CD1c-positive myeloid dendritic cell (primary cell): ENCODE results near the gene SRGAP1.

ENCODE experiments used
- DNase-seq: peaks from one replicate; pipeline ENCODE4 v3.0.0-alpha.2; 2016; ENCODE audit errors: extremely low spot score

The SRGAP1 gene

DNA sequence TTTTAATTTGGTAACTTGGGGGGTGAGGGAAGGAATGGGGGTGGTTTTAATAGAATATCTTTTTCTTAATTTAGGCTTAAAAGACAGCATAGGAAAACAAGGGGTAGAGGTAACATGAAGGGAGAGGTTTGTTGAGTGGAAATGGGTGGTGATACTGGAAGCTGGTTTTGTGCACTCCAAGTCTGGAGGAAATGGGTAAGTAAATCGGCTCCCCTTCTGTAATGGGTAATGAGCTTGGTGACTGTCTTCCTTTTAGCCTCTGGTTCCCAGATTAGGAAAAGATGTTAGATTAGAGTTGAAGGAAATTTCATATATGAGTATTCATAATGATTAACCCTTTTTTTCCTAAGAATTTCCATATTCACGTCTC, 122.1 kb downstream of the SRGAP1 start:
- DNase-seq, result no peak

- DNase-seq, result no peak
Observed at GRCh38 chr12:63967358-63968145, 123.1 kb downstream of the SRGAP1 start.

- DNase-seq, result no peak
Observed at GRCh38 chr12:63968673-63969072, 124.2 kb downstream of the SRGAP1 start.

DNA sequence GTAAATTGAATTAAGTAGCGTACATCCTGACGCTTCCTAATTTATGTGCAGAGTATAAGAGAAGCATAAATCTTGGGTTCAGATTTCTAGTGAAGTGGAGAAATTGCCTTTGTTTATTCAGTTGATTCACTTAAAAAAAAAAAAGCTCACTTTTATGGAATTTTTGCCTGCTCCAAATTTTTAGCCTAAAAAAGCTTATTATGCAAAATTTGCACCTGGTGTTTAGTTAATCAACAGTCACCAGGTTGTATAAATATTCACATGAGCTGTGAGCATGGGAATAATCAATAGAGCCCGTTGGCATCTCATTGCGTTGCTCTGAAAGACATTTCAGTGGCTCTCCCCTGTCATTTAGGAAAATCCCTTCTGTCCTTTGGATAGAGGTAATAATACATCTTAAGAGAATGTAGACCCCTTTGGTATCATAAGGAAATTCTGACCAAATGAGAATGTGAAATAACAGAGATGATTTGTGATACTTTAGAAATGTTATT, 132.4 kb downstream of the SRGAP1 start:
- DNase-seq, result no peak

DNA sequence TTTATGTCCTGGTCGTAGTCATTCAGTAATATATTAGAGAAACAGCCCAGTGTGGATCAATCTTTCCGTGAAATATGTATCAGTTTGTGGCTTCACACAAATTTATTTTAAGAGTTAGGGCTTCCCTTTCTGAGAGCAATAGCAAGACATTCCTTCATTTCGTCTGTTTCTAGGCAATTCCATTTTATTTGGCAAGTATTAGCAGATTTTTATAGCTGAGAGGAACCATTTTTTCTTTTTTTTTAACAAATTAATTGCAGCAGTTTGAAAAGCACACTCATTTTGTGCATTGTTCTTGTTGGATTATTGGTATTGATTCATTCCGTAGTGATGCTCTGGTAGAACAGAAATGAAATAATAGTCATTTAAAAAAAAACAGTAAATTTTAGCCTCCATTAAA, 132.9 kb downstream of the SRGAP1 start:
- no peak for DNase-seq

DNA sequence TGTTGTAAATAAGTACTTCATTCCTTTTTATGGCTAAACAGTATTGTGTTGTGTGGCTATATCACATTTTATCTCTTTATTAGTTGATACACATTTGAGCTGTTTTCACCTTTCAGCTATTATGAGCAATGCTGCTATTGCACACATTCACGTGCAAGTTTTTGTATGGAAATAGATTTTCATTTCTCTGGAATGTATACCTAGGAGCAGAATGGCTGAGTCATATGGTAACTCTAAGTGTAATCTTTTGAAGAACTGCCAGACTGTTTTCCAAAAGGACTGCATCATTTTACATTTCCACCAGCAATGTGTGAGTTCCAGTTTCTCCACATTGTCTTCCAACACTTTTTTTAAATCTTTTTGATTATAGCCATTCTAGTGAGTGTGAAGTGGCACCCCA, 134.0 kb downstream of the SRGAP1 start:
- no peak for DNase-seq

DNA sequence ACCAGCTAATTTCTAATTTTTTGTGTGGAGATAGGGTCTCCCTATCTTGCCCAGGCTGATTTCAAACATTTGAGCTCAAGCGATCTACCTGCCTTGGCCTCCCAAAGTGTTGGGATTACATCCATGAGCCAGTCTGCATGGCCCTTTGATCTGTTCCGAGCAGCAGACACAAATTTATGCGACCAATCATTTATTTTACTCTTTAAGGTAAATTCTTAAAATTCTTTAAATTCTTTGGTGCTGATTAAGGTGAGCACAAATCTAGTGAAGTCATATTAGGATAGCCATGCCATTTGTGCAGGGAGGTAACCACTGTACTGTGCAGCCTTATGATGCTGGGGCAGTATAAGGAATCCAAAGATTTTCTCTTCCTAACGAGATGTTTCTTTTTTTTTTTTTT, 135.7 kb downstream of the SRGAP1 start:
- no peak for DNase-seq

GRCh38 chr12:63981343-63981742, 136.8 kb downstream of the SRGAP1 start:
- DNase-seq, result no peak

- no peak for DNase-seq
Observed at GRCh38 chr12:63982604-63983295, 138.2 kb downstream of the SRGAP1 start.

GRCh38 chr12:63985456-63985855, 141.0 kb downstream of the SRGAP1 start:
- DNase-seq, result no peak

DNA sequence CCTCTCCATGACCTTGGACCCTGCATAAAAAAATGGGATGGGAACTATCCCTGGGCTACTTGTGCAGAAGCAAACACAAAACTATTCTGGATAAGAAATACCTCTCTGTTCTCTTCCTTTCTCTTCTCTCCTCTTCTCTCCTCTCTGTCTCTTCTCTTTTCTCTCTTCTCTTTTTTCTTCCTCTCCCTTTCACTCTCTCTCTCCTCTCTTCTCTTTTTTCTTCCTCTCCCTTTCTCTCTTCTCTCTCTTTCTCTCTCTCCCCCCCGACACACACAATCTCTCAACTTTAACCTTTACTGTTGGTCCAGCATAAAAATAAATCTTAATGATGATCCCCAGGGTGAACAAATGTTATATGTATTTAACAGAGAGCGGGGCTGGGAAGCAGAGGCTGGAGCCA, 141.4 kb downstream of the SRGAP1 start:
- no peak for DNase-seq

DNA sequence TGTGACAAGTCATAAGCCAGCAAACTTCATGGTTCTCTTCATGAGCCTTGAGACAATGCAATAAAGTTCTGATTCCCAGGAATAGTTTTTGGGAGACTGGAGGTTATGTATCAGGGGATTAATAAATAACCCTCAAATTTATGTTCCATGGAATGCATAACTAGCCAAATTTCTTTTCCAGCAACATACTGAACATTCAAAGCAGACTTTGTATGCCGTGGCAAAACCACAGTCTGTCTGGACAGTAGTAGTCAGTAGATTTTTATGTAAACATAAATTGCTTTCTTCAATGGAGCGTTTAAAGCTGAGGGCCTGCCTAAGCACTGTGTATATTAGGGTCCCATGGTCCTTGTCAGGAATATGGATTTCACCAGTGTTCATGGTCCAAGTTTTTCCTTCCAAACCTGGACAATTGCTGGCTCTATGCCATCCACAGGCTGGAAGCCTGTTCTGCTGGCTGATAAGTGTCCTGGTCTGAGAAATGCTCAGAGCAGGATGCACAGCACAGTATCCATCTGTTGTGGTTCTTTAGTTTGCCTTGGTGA, 144.9 kb downstream of the SRGAP1 start:
- DNase-seq, result no peak

- no peak for DNase-seq
Observed at GRCh38 chr12:63990828-63991547, 146.5 kb downstream of the SRGAP1 start.

DNA sequence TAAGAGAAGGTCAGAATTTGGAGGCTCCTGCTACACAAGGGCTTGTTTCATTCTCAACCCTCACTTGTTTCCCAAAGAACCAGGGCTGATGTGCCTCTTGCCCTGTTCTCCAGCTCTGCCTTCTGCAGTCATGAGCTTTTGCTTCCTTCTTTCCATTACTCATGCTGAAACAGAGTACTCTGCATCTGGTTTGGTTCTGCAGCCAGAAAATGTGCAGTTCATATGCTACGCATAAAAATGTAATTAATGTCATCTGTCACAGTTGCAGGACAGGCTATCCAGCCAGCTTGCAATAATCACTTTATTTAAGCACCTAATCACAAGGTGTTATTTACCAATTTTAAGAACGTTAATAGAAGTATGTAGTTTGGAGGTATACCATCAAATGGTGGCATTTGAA, 150.2 kb downstream of the SRGAP1 start:
- DNase-seq, result no peak

- DNase-seq, result no peak
Observed at GRCh38 chr12:63995512-63995911, 151.0 kb downstream of the SRGAP1 start.

DNA sequence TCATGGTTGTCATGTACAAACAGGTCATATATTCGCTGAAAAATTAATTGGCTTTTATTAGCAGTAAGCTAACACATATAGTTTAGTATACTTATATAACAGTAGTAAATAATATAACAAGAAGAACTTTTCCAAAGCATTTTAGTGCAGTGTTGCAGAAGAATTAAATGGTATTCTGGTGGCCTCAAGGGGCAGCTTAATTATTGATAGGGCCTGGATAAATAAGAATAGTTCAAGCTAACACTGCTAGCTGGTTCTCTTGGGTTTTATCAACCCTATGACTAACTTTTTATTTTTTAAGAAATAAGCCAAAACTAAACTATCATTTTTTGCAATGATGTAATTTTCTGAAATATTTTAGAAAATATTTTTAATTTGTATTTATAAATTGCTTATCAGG, 152.1 kb downstream of the SRGAP1 start:
- no peak for DNase-seq

- no peak for DNase-seq
Observed at GRCh38 chr12:63997198-63997597, 152.7 kb downstream of the SRGAP1 start.

- no peak for DNase-seq
Observed at GRCh38 chr12:63998584-63998983, 154.1 kb downstream of the SRGAP1 start.

- DNase-seq, result no peak
Observed at GRCh38 chr12:63999853-64000252, 155.4 kb downstream of the SRGAP1 start.

DNA sequence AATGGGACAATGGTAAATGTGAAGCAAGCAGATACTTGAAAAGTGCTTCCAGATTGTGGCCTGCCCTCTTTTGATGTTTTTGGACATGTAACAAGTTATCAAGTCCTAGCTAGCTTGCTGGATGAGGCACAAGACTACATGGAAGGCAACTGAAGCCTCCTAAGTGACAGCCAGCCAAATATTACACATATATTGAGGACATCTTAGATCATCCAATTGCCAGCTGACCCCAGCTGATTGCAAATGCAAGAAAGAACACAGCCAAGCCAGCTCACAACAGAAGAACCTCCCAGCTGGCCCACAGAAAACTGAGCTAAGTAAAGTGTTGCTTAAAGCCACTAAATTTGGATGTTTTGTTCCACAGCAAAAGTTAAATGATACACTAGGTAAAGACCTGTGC, 156.9 kb downstream of the SRGAP1 start:
- DNase-seq, result no peak

GRCh38 chr12:64004641-64005040, 160.1 kb downstream of the SRGAP1 start:
- no peak for DNase-seq

GRCh38 chr12:64006211-64006825, 161.8 kb downstream of the SRGAP1 start:
- peak; percentile 4 for DNase-seq
